ENCODE measurements around the gene KCNIP3.

The KCNIP3 gene

GRCh38 chr2:95299961-95300360 lies 2.8 kb downstream of the KCNIP3 start:
- H3K4me3 ChIP-seq (replicated peaks; ENCODE audit: low read depth, low read length), result no peak overlapping the region
- no peak for TF ChIP-seq CTCF (IDR thresholded peaks at IDR 0.05; ENCODE audit: low read depth, low read length, missing control alignments)
- no peak for DNase-seq (ENCODE audit: extremely low read depth, low read depth)

GRCh38 chr2:95300450-95300849 lies 3.3 kb downstream of the KCNIP3 start:
- no peak for DNase-seq (ENCODE audit: extremely low read depth, low read depth)
- TF ChIP-seq CTCF (IDR thresholded peaks at IDR 0.05; ENCODE audit: low read depth, low read length, missing control alignments), result no peak
- no peak overlapping the region for H3K4me3 ChIP-seq (replicated peaks; ENCODE audit: low read depth, low read length)

GRCh38 chr2:95301186-95301585 lies 4.0 kb downstream of the KCNIP3 start:
- no peak overlapping the region for H3K4me3 ChIP-seq (replicated peaks; ENCODE audit: low read depth, low read length)
- no peak for DNase-seq (ENCODE audit: extremely low read depth, low read depth)
- TF ChIP-seq CTCF (IDR thresholded peaks at IDR 0.05; ENCODE audit: low read depth, low read length, missing control alignments), result no peak

GRCh38 chr2:95301876-95302641 lies 4.9 kb downstream of the KCNIP3 start:
- no peak for DNase-seq (ENCODE audit: extremely low read depth, low read depth)
- no peak for TF ChIP-seq CTCF (IDR thresholded peaks at IDR 0.05; ENCODE audit: low read depth, low read length, missing control alignments)

GRCh38 chr2:95303191-95303919 lies 6.2 kb downstream of the KCNIP3 start:
- DNase-seq (ENCODE audit: extremely low read depth, low read depth), result no peak
- no peak overlapping the region for H3K4me3 ChIP-seq (replicated peaks; ENCODE audit: low read depth, low read length)
- no peak for TF ChIP-seq CTCF (IDR thresholded peaks at IDR 0.05; ENCODE audit: low read depth, low read length, missing control alignments)

More at GRCh38 chr2:95301876-95302641, 4.9 kb downstream of the KCNIP3 start:
- H3K4me3 ChIP-seq (replicated peaks; ENCODE audit: low read depth, low read length), result no peak overlapping the region

- DNase-seq (ENCODE audit: extremely low read depth, low read depth), result no peak
- no peak overlapping the region for H3K4me3 ChIP-seq (replicated peaks; ENCODE audit: low read depth, low read length)
- TF ChIP-seq CTCF (IDR thresholded peaks at IDR 0.05; ENCODE audit: low read depth, low read length, missing control alignments), result no peak
Observed at GRCh38 chr2:95305380-95306061, 8.4 kb downstream of the KCNIP3 start.
